Fibroblast of lung (primary cell): ENCODE results near the gene HPSE2.

Source experiments
- EZH2 ChIP-seq: IDR thresholded peaks from 2 replicates; pipeline ENCODE4 v1.5.1; 2012; ENCODE audit warnings: low read length, control low read depth, mild to moderate bottlenecking; ENCODE audit errors: missing control alignments
- TF ChIP-seq, protein P1 (sequence below), 2 donors: IDR thresholded peaks in 1 of 2; conservative IDR thresholded peaks in 1 of 2; 1 replicate in 1 of 2; 2 replicates in 1 of 2; pipeline ENCODE4 v1.5.1; 2011 to 2012; ENCODE audit warnings: low read length in 2 of 2, control low read depth in 1 of 2, inconsistent platforms in 1 of 2, low read depth in 1 of 2, mild to moderate bottlenecking in 1 of 2

DNA sequence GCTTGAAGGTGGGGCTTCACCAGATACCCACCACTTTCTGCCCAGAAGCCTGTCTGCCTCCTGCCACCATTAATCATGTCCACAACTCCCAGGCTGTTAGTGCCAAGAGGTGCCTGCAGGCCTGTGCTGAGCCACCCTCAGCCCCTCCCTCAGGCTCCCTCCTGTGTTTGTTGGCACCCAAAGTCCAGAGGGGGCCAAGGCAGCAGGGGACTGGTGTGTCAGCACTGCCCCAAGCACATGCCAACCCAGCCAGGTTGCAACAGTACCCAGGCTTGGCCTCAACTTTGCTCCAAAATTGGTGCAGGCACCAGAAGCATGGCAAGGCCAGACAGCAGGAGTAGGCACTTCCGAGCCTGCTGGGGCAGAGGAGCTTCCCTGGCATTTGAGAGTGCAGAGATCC, 111.3 kb downstream of the HPSE2 start:
- TF ChIP-seq EZH2 = no peak
- TF ChIP-seq, protein P1, sequence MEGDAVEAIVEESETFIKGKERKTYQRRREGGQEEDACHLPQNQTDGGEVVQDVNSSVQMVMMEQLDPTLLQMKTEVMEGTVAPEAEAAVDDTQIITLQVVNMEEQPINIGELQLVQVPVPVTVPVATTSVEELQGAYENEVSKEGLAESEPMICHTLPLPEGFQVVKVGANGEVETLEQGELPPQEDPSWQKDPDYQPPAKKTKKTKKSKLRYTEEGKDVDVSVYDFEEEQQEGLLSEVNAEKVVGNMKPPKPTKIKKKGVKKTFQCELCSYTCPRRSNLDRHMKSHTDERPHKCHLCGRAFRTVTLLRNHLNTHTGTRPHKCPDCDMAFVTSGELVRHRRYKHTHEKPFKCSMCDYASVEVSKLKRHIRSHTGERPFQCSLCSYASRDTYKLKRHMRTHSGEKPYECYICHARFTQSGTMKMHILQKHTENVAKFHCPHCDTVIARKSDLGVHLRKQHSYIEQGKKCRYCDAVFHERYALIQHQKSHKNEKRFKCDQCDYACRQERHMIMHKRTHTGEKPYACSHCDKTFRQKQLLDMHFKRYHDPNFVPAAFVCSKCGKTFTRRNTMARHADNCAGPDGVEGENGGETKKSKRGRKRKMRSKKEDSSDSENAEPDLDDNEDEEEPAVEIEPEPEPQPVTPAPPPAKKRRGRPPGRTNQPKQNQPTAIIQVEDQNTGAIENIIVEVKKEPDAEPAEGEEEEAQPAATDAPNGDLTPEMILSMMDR (conservative IDR thresholded peaks at IDR 0.05 in 1 of 2, IDR thresholded peaks at IDR 0.05 in 1 of 2; ENCODE audit: low read depth in 1 of 2, low read length in 2 of 2) = no peak
